ENCODE results near the gene VCP. TPM values are rescaled to one million over a fixed set of nuclear protein-coding genes. Genes with fewer than 3 reads are reported as not detected.

Gene VCP
- polyA plus RNA-seq, 1 experiment, result 386 TPM

- ChIA-PET CTCF (interaction anchor here (1.2 to 1.9 kb wide), 2 partner anchors 11 to 208 kb away, joined by 5 read pairs; partner anchors contain the start of gene PIGO), POLR2A (interaction anchor here (0.6 kb wide), 1 partner anchor 1874 kb away, joined by 3 read pairs; no protein-coding TSS in a partner anchor)
- no peak for DNase-seq (ENCODE audit: low read depth, low spot score)
- Histone ChIP-seq H3K27me3 (ENCODE audit: control insufficient read depth, insufficient read depth, low read length) (no peaks in the 10 kb centered on the region), H3K4me3 (ENCODE audit: low read depth, low read length) (no peak overlapping the region), H3K27ac (ENCODE audit: low read depth, low read length) (no peak overlapping the region), H3K9me3 (ENCODE audit: control insufficient read depth, insufficient read depth, low read length) (no peaks in the 10 kb centered on the region; the same call in 1 of the 2 replicates)
- TF ChIP-seq CTCF (IDR thresholded peaks at IDR 0.05; ENCODE audit: low read depth, low read length), result no peak
These were observed 35.2 kb upstream of the VCP start for GRCh38 chr9:35107297-35108290.

- no peak overlapping the region for H3K27ac ChIP-seq (ENCODE audit: low read depth, low read length)
- no peak for TF ChIP-seq CTCF (IDR thresholded peaks at IDR 0.05; ENCODE audit: low read depth, low read length)
- DNase-seq (ENCODE audit: low read depth, low spot score), result no peak
- ChIA-PET CTCF (no interaction called here), POLR2A (no interaction called here)
- H3K27me3 ChIP-seq (ENCODE audit: control insufficient read depth, insufficient read depth, low read length), result no peaks in the 10 kb centered on the region
- H3K9me3 ChIP-seq (ENCODE audit: control insufficient read depth, insufficient read depth, low read length), result no peaks in the 10 kb centered on the region; the same call in 1 of the 2 replicates
- no peak overlapping the region for H3K4me3 ChIP-seq (ENCODE audit: low read depth, low read length)
These were observed 33.9 kb upstream of the VCP start for GRCh38 chr9:35106343-35106730.

- no peak for TF ChIP-seq CTCF (IDR thresholded peaks at IDR 0.05; ENCODE audit: low read depth, low read length)
- CTCF ChIA-PET, result no interaction called here
These were observed 33.3 kb upstream of the VCP start for GRCh38 chr9:35105571-35106342.

GRCh38 chr9:35105126-35105525, 32.7 kb upstream of the VCP start:
- H3K9me3 ChIP-seq (ENCODE audit: control insufficient read depth, insufficient read depth, low read length), result no peaks in the 10 kb centered on the region; the same call in 1 of the 2 replicates
- CTCF ChIA-PET, result no interaction called here
- TF ChIP-seq CTCF (IDR thresholded peaks at IDR 0.05; ENCODE audit: low read depth, low read length), result no peak
- no peak overlapping the region for H3K27ac ChIP-seq (ENCODE audit: low read depth, low read length)
- DNase-seq (ENCODE audit: low read depth, low spot score), result no peak
- POLR2A ChIA-PET, result no interaction called here
- H3K4me3 ChIP-seq (ENCODE audit: low read depth, low read length), result no peak overlapping the region
- no peaks in the 10 kb centered on the region for H3K27me3 ChIP-seq (ENCODE audit: control insufficient read depth, insufficient read depth, low read length)

More at GRCh38 chr9:35105571-35106342, 33.3 kb upstream of the VCP start:
- Histone ChIP-seq H3K27me3 (ENCODE audit: control insufficient read depth, insufficient read depth, low read length) (no peaks in the 10 kb centered on the region), H3K9me3 (ENCODE audit: control insufficient read depth, insufficient read depth, low read length) (no peaks in the 10 kb centered on the region; the same call in 1 of the 2 replicates), H3K27ac (ENCODE audit: low read depth, low read length) (no peak overlapping the region), H3K4me3 (ENCODE audit: low read depth, low read length) (no peak overlapping the region)
- no peak for DNase-seq (ENCODE audit: low read depth, low spot score)
- POLR2A ChIA-PET, result no interaction called here
